CD14-positive monocyte (primary cell): ENCODE results near the gene FARP1. TPM values are rescaled to one million over a fixed set of nuclear protein-coding genes. Genes with fewer than 3 reads are reported as not detected.

ENCODE experiments used
- DNase-seq, 3 donors: peaks; one replicate each; pipeline ENCODE4 v3.0.0-alpha.2; 2011 to 2022
- H2AFZ ChIP-seq: 2 replicates; pipeline ENCODE4 v1.6.0; 2012; ENCODE audit warnings: mild to moderate bottlenecking, low read depth, low read length, inconsistent platforms; ENCODE audit not compliant: insufficient read depth, poor library complexity, severe bottlenecking
- H3K27ac ChIP-seq, 2 donors: 1 replicate in 1 of 2; 2 replicates in 1 of 2; pipeline ENCODE4 v1.5.1; 2012 to 2013; ENCODE audit warnings: low read length in 2 of 2, control low read depth in 1 of 2, inconsistent platforms in 1 of 2, low read depth in 1 of 2, mild to moderate bottlenecking in 1 of 2
- H3K27me3 ChIP-seq, 2 donors: one replicate each; pipeline versions ENCODE4 v1.6.0 to v1.6.1; 2011 to 2013; ENCODE audit warnings: low read length in 2 of 2; ENCODE audit not compliant: control insufficient read depth in 2 of 2, insufficient read depth in 2 of 2
- H3K36me3 ChIP-seq, 2 donors: replicated peaks in 1 of 2; 1 replicate in 1 of 2; 2 replicates in 1 of 2; pipeline versions ENCODE4 v1.5.1 to v1.6.1; 2012 to 2013; ENCODE audit warnings: low read length in 2 of 2, control low read depth in 1 of 2, inconsistent platforms in 1 of 2, mild to moderate bottlenecking in 1 of 2; ENCODE audit not compliant: insufficient read depth in 2 of 2, control insufficient read depth in 1 of 2
- H3K4me1 ChIP-seq, 2 donors: 1 replicate in 1 of 2; 2 replicates in 1 of 2; pipeline versions ENCODE4 v1.5.1 to v1.6.1; 2012 to 2013; ENCODE audit warnings: low read length in 2 of 2, control low read depth in 1 of 2, inconsistent platforms in 1 of 2, mild to moderate bottlenecking in 1 of 2, moderate library complexity in 1 of 2; ENCODE audit not compliant: insufficient read depth in 2 of 2, control insufficient read depth in 1 of 2
- H3K4me2 ChIP-seq: replicated peaks from 2 replicates; pipeline ENCODE3; 2012; ENCODE audit warnings: low read length, moderate library complexity, mild to moderate bottlenecking; ENCODE audit not compliant: poor library complexity, severe bottlenecking; ENCODE audit errors: extremely low read depth
- H3K4me3 ChIP-seq, 3 experiments: fragments of 200-600 bp in 1 of 3; sonication (generic) in 1 of 3; replicated peaks in 1 of 3; 1 replicate in 2 of 3; 2 replicates in 1 of 3; pipeline ENCODE4 v1.5.1; 2011 to 2013; ENCODE audit warnings: low read length in 3 of 3, mild to moderate bottlenecking in 3 of 3, control low read depth in 2 of 3, low read depth in 2 of 3, inconsistent platforms in 1 of 3, moderate library complexity in 1 of 3
- H3K79me2 ChIP-seq: 2 replicates; pipeline ENCODE4 v1.6.0; 2012; ENCODE audit warnings: mild to moderate bottlenecking, control low read depth, inconsistent platforms, low read length, moderate library complexity; ENCODE audit not compliant: insufficient read depth
- H3K9ac ChIP-seq: 2 replicates; pipeline ENCODE4 v1.6.0; 2017; ENCODE audit warnings: low read length, mild to moderate bottlenecking; ENCODE audit not compliant: insufficient read depth, poor library complexity, severe bottlenecking
- H3K9me3 ChIP-seq, 2 donors: replicated peaks in 1 of 2; 1 replicate in 1 of 2; 2 replicates in 1 of 2; pipeline versions ENCODE4 v1.5.1 to v1.6.1; 2012 to 2013; ENCODE audit warnings: low read length in 2 of 2, control low read depth in 1 of 2; ENCODE audit not compliant: control insufficient read depth in 1 of 2, insufficient read depth in 1 of 2
- H4K20me1 ChIP-seq: 2 replicates; pipeline ENCODE4 v1.6.0; 2012; ENCODE audit warnings: mild to moderate bottlenecking, low read length, control low read depth, moderate library complexity; ENCODE audit not compliant: insufficient read depth
- H3K27ac Mint-ChIP-seq, 7 donors: one replicate each; pipeline ENCODE4 v1.8.0; 2020; ENCODE audit warnings: mild to moderate bottlenecking in 7 of 7, mixed read lengths in 7 of 7, moderate library complexity in 6 of 7, inconsistent platforms in 2 of 7
- H3K27me3 Mint-ChIP-seq, 3 donors: one replicate each; pipeline ENCODE4 v1.8.0; 2021 to 2022; ENCODE audit warnings: low read depth in 3 of 3, mild to moderate bottlenecking in 3 of 3, mixed read lengths in 3 of 3, moderate library complexity in 3 of 3, inconsistent platforms in 1 of 3
- H3K36me3 Mint-ChIP-seq, 2 donors: one replicate each; pipeline ENCODE4 v1.8.0; 2020; ENCODE audit warnings: mixed read lengths in 2 of 2, inconsistent platforms in 1 of 2, mild to moderate bottlenecking in 1 of 2
- H3K4me1 Mint-ChIP-seq: one replicate; pipeline ENCODE4 v1.8.0; 2020; ENCODE audit warnings: mild to moderate bottlenecking, mixed read lengths
- H3K4me3 Mint-ChIP-seq, 2 donors: one replicate each; pipeline ENCODE4 v1.8.0; 2020; ENCODE audit warnings: mild to moderate bottlenecking in 2 of 2, mixed read lengths in 2 of 2, moderate library complexity in 1 of 2
- H3K9me3 Mint-ChIP-seq, 7 donors: one replicate each; pipeline ENCODE4 v1.8.0; 2020 to 2022; ENCODE audit warnings: mixed read lengths in 7 of 7, mild to moderate bottlenecking in 6 of 7, moderate library complexity in 6 of 7, inconsistent platforms in 2 of 7
- CTCF ChIP-seq: fragments of 200-600 bp; IDR thresholded peaks from one replicate; pipeline ENCODE4 v1.8.0; 2022; ENCODE audit warnings: antibody characterized with exemption, mild to moderate bottlenecking
- WGBS: methylation state at CpG from one replicate; pipeline ENCODE4 v1.1.5; 2013; ENCODE audit warnings: missing lambda C conversion rate; ENCODE audit not compliant: insufficient coverage; 5-methylcytosine and 5-hydroxymethylcytosine counted together
- intact Hi-C, 2 donors: fragments of 100-400 bp; cut with micrococcal nuclease; formaldehyde crosslinking; loops; one replicate each; pipeline versions ENCODE4 v1.15.0 to v1.15.1; 2023
- polyA plus RNA-seq, 3 donors: library from polyadenylated mRNA; depleted of rRNA in 1 of 3; unstranded in 2 of 3; stranded (reverse) in 1 of 3; fragments of 300-500 nt in 2 of 3; fragments of >200 nt in 1 of 3; fragmentation: Illumina TruSeq in 2 of 3; gene quantifications; 1 replicate in 2 of 3; 2 replicates in 1 of 3; pipeline ENCODE4 v1.2.3, GENCODE V29; 2012 to 2021

Gene FARP1
- polyA plus RNA-seq, 3 donors, result 0.01 to 0.16 (median 0.12) TPM

- peaks cover 0 to 3% (median 2%) of the 10 kb centered on the region in 3 donors for H3K27me3 Mint-ChIP-seq
- no peaks in the 10 kb centered on the region for H4K20me1 ChIP-seq
- H3K4me1 Mint-ChIP-seq, result no peaks in the 10 kb centered on the region
Measured at GRCh38 chr13:98243929-98244272, 101.0 kb downstream of the FARP1 start.

GRCh38 chr13:98246538-98247172 is 103.8 kb downstream of the FARP1 start:
- Histone ChIP-seq H3K27me3 (no peaks in the 10 kb centered on the region), H2AFZ (no peak overlapping the region), H3K27ac (no peak overlapping the region), H3K79me2 (no peaks in the 10 kb centered on the region), H3K4me1 (no peaks in the 10 kb centered on the region), H3K4me3 (no peak overlapping the region), H4K20me1 (no peaks in the 10 kb centered on the region), H3K36me3 (no peaks in the 10 kb centered on the region), H3K9ac (no peak overlapping the region), H3K4me2 (no peak overlapping the region), H3K9me3 (no peaks in the 10 kb centered on the region)
- intact Hi-C loops, result no loop called here
- Mint-ChIP-seq H3K4me1 (no peaks in the 10 kb centered on the region), H3K9me3 (peaks cover 0 to 5% (median 2%) of the 10 kb centered on the region in 7 donors), H3K4me3 (no peak overlapping the region), H3K27me3 (peaks cover 0 to 3% (median 0%) of the 10 kb centered on the region in 3 donors), H3K36me3 (no peaks in the 10 kb centered on the region), H3K27ac (no peak overlapping the region)
- no peak for TF ChIP-seq CTCF
- 95% methylated on average over 11 of the region's 11 CpGs for WGBS
- no peak for DNase-seq

More at GRCh38 chr13:98243929-98244272, 101.0 kb downstream of the FARP1 start:
- Mint-ChIP-seq H3K4me3 (no peak overlapping the region), H3K27ac (no peak overlapping the region), H3K9me3 (peaks cover 0 to 8% (median 4%) of the 10 kb centered on the region in 7 donors), H3K36me3 (no peaks in the 10 kb centered on the region)
- H3K4me1 ChIP-seq, result no peaks in the 10 kb centered on the region
- H3K9me3 ChIP-seq, result no peaks in the 10 kb centered on the region
- H3K27me3 ChIP-seq, result no peaks in the 10 kb centered on the region
- H3K4me3 ChIP-seq, result no peak overlapping the region
- no peak overlapping the region for H3K27ac ChIP-seq
- intact Hi-C loops, result no loop called here
- no peak for TF ChIP-seq CTCF
- H3K79me2 ChIP-seq, result no peaks in the 10 kb centered on the region
- H3K4me2 ChIP-seq, result no peak overlapping the region
- H2AFZ ChIP-seq, result no peak overlapping the region
- no peak for DNase-seq
- H3K9ac ChIP-seq, result no peak overlapping the region
- no peaks in the 10 kb centered on the region for H3K36me3 ChIP-seq
